ENCODE measurements around the gene MCM6. TPM values are rescaled to one million over a fixed set of nuclear protein-coding genes. Genes with fewer than 3 reads are reported as not detected.

Gene MCM6
- total and polyA plus RNA-seq, 2 experiments from 2014 or later: 74.7 to 133 TPM

DNA sequence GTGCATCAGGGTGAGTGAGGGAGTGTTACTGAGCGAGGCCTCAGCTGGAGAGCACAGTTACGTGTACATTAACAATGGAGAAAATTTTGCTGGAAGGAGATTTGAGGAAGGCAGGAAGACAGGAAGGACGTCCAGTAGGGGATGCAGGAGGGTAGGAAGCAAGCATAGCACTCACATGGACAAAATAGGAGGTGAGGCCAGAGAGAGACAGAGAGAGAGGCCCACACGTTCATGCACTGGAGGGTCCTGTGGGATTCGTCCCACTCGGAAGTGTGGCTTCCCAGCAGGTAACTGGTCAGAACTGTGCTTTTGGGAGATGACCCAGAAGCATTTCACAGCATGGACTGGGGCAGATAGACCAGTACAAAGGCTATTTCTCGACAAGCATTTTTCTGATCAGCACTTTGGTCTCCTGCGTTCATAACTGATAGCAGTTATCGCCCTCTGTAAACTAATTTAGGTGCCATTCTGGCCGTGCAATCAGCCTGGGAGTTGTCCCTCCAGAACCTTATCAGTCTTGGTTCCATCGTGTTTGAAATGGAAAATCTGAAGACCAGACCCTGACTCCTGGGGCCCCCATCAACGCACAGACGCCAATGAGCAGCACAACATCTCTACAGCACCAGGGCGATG, 44.9 kb downstream of the MCM6 start:
- no peak overlapping the region for H3K27ac ChIP-seq (ENCODE audit: low read depth)

More for the DNA sequence above, 44.9 kb downstream of the MCM6 start:
- no peak for DNase-seq (ENCODE audit: low spot score)
- Histone ChIP-seq H4K20me1 (replicated peaks; ENCODE audit: insufficient read depth) (no peaks in the 10 kb centered on the region), H3K9me2 (ENCODE audit: insufficient read depth) (no peaks in the 10 kb centered on the region), H3K4me2 (no peak overlapping the region), H3F3A (replicated peaks; ENCODE audit: low read depth) (no peaks in the 10 kb centered on the region), H3K4me3 (no peak overlapping the region), H2AFZ (no peak overlapping the region), H3K4me1 (ENCODE audit: insufficient read depth) (no peaks in the 10 kb centered on the region), H3K27me3 (ENCODE audit: insufficient read depth) (no peaks in the 10 kb centered on the region), H3K79me2 (replicated peaks; ENCODE audit: insufficient read depth) (no peaks in the 10 kb centered on the region), H3K36me3 (ENCODE audit: insufficient read depth) (no peaks in the 10 kb centered on the region)
- H3K4me3 Mint-ChIP-seq: no peak overlapping the region
- H3K36me3 Mint-ChIP-seq (ENCODE audit: low read depth): no peaks in the 10 kb centered on the region
- no peak for ATAC-seq
- H3K27me3 Mint-ChIP-seq (ENCODE audit: insufficient read depth, low read depth, poor library complexity): peaks cover 2% of the 10 kb centered on the region
- no peaks in the 10 kb centered on the region for H3K4me1 Mint-ChIP-seq
- TF ChIP-seq, protein P1, sequence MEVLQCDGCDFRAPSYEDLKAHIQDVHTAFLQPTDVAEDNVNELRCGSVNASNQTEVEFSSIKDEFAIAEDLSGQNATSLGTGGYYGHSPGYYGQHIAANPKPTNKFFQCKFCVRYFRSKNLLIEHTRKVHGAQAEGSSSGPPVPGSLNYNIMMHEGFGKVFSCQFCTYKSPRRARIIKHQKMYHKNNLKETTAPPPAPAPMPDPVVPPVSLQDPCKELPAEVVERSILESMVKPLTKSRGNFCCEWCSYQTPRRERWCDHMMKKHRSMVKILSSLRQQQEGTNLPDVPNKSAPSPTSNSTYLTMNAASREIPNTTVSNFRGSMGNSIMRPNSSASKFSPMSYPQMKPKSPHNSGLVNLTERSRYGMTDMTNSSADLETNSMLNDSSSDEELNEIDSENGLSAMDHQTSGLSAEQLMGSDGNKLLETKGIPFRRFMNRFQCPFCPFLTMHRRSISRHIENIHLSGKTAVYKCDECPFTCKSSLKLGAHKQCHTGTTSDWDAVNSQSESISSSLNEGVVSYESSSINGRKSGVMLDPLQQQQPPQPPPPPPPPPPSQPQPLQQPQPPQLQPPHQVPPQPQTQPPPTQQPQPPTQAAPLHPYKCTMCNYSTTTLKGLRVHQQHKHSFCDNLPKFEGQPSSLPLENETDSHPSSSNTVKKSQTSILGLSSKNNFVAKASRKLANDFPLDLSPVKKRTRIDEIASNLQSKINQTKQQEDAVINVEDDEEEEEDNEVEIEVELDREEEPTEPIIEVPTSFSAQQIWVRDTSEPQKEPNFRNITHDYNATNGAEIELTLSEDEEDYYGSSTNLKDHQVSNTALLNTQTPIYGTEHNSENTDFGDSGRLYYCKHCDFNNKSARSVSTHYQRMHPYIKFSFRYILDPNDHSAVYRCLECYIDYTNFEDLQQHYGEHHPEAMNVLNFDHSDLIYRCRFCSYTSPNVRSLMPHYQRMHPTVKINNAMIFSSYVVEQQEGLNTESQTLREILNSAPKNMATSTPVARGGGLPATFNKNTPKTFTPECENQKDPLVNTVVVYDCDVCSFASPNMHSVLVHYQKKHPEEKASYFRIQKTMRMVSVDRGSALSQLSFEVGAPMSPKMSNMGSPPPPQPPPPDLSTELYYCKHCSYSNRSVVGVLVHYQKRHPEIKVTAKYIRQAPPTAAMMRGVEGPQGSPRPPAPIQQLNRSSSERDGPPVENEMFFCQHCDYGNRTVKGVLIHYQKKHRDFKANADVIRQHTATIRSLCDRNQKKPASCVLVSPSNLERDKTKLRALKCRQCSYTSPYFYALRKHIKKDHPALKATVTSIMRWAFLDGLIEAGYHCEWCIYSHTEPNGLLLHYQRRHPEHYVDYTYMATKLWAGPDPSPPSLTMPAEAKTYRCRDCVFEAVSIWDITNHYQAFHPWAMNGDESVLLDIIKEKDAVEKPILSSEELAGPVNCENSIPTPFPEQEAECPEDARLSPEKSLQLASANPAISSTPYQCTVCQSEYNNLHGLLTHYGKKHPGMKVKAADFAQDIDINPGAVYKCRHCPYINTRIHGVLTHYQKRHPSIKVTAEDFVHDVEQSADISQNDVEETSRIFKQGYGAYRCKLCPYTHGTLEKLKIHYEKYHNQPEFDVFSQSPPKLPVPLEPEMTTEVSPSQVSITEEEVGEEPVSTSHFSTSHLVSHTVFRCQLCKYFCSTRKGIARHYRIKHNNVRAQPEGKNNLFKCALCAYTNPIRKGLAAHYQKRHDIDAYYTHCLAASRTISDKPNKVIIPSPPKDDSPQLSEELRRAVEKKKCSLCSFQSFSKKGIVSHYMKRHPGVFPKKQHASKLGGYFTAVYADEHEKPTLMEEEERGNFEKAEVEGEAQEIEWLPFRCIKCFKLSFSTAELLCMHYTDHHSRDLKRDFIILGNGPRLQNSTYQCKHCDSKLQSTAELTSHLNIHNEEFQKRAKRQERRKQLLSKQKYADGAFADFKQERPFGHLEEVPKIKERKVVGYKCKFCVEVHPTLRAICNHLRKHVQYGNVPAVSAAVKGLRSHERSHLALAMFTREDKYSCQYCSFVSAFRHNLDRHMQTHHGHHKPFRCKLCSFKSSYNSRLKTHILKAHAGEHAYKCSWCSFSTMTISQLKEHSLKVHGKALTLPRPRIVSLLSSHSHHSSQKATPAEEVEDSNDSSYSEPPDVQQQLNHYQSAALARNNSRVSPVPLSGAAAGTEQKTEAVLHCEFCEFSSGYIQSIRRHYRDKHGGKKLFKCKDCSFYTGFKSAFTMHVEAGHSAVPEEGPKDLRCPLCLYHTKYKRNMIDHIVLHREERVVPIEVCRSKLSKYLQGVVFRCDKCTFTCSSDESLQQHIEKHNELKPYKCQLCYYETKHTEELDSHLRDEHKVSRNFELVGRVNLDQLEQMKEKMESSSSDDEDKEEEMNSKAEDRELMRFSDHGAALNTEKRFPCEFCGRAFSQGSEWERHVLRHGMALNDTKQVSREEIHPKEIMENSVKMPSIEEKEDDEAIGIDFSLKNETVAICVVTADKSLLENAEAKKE (CRISPR knock-in tag; IDR thresholded peaks at IDR 0.05): no peak
- TF ChIP-seq ZNF331 (CRISPR knock-in tag; IDR thresholded peaks at IDR 0.05; ENCODE audit: low read depth) (no peak), CREB1 (CRISPR knock-in tag; IDR thresholded peaks at IDR 0.05; ENCODE audit: low read depth) (no peak), ZNF114 (CRISPR knock-in tag; IDR thresholded peaks at IDR 0.05) (no peak), EZH2 (IDR thresholded peaks at IDR 0.05; ENCODE audit: low read depth, unreplicated experiment) (no peak), EZH2phosphoT487 (IDR thresholded peaks at IDR 0.05; ENCODE audit: unreplicated experiment) (no peak), POLR2AphosphoS5 (IDR thresholded peaks at IDR 0.05; ENCODE audit: low read depth) (no peak), NANOG (IDR thresholded peaks at IDR 0.05; ENCODE audit: borderline replicate concordance) (no peak), JUNB (IDR thresholded peaks at IDR 0.05; ENCODE audit: unreplicated experiment) (no peak), STAT1 (IDR thresholded peaks at IDR 0.05; ENCODE audit: unreplicated experiment) (no peak)
- TF ChIP-seq, protein P2, sequence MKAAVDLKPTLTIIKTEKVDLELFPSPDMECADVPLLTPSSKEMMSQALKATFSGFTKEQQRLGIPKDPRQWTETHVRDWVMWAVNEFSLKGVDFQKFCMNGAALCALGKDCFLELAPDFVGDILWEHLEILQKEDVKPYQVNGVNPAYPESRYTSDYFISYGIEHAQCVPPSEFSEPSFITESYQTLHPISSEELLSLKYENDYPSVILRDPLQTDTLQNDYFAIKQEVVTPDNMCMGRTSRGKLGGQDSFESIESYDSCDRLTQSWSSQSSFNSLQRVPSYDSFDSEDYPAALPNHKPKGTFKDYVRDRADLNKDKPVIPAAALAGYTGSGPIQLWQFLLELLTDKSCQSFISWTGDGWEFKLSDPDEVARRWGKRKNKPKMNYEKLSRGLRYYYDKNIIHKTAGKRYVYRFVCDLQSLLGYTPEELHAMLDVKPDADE (IDR thresholded peaks at IDR 0.05): no peak
- TF ChIP-seq, protein P3, sequence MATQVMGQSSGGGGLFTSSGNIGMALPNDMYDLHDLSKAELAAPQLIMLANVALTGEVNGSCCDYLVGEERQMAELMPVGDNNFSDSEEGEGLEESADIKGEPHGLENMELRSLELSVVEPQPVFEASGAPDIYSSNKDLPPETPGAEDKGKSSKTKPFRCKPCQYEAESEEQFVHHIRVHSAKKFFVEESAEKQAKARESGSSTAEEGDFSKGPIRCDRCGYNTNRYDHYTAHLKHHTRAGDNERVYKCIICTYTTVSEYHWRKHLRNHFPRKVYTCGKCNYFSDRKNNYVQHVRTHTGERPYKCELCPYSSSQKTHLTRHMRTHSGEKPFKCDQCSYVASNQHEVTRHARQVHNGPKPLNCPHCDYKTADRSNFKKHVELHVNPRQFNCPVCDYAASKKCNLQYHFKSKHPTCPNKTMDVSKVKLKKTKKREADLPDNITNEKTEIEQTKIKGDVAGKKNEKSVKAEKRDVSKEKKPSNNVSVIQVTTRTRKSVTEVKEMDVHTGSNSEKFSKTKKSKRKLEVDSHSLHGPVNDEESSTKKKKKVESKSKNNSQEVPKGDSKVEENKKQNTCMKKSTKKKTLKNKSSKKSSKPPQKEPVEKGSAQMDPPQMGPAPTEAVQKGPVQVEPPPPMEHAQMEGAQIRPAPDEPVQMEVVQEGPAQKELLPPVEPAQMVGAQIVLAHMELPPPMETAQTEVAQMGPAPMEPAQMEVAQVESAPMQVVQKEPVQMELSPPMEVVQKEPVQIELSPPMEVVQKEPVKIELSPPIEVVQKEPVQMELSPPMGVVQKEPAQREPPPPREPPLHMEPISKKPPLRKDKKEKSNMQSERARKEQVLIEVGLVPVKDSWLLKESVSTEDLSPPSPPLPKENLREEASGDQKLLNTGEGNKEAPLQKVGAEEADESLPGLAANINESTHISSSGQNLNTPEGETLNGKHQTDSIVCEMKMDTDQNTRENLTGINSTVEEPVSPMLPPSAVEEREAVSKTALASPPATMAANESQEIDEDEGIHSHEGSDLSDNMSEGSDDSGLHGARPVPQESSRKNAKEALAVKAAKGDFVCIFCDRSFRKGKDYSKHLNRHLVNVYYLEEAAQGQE (IDR thresholded peaks at IDR 0.05; ENCODE audit: unreplicated experiment): no peak
- TF ChIP-seq, protein P4, sequence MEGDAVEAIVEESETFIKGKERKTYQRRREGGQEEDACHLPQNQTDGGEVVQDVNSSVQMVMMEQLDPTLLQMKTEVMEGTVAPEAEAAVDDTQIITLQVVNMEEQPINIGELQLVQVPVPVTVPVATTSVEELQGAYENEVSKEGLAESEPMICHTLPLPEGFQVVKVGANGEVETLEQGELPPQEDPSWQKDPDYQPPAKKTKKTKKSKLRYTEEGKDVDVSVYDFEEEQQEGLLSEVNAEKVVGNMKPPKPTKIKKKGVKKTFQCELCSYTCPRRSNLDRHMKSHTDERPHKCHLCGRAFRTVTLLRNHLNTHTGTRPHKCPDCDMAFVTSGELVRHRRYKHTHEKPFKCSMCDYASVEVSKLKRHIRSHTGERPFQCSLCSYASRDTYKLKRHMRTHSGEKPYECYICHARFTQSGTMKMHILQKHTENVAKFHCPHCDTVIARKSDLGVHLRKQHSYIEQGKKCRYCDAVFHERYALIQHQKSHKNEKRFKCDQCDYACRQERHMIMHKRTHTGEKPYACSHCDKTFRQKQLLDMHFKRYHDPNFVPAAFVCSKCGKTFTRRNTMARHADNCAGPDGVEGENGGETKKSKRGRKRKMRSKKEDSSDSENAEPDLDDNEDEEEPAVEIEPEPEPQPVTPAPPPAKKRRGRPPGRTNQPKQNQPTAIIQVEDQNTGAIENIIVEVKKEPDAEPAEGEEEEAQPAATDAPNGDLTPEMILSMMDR (conservative IDR thresholded peaks at IDR 0.05; ENCODE audit: low read depth in 2 of 2): no peak
- H3K27ac Mint-ChIP-seq: no peak overlapping the region
- no peaks in the 10 kb centered on the region for H3K9me3 Mint-ChIP-seq
